GM18907 (cell line): ENCODE measurements around the gene HAX1.
"Not testable (repeated sequence)": the region's sequence is repeated elsewhere in the genome, so short reads cannot be mapped to it uniquely, and the experiment has no call there.

ENCODE experiments used
- ATAC-seq: cut with Tn5 transposase; IDR thresholded peaks from one replicate; pipeline ENCODE4 v1.9.1; 2021; ENCODE audit warnings: mild to moderate bottlenecking, moderate library complexity; ENCODE audit not compliant: unreplicated experiment

The HAX1 gene

GRCh38 chr1:154272999-154273563 lies 652 bp downstream of the HAX1 start:
- ATAC-seq, result peak; percentile 6

GRCh38 chr1:154276797-154277196 lies 4.4 kb downstream of the HAX1 start:
- no peak for ATAC-seq

GRCh38 chr1:154287591-154287990 lies 15.2 kb downstream of the HAX1 start:
- not testable (repeated sequence) for ATAC-seq

GRCh38 chr1:154288661-154289060 lies 16.2 kb downstream of the HAX1 start:
- no peak for ATAC-seq

GRCh38 chr1:154290921-154291320 lies 18.5 kb downstream of the HAX1 start:
- no peak for ATAC-seq

- no peak for ATAC-seq
Observed at GRCh38 chr1:154295408-154296235, 23.2 kb downstream of the HAX1 start.

GRCh38 chr1:154301582-154301981 lies 29.2 kb downstream of the HAX1 start:
- no peak for ATAC-seq

- no peak for ATAC-seq
Observed at GRCh38 chr1:154304664-154305337, 32.4 kb downstream of the HAX1 start.

- ATAC-seq, result no peak
Observed at GRCh38 chr1:154306151-154306550, 33.7 kb downstream of the HAX1 start.

GRCh38 chr1:154307670-154308270 lies 35.3 kb downstream of the HAX1 start:
- not testable (repeated sequence) for ATAC-seq

GRCh38 chr1:154309136-154309535 lies 36.7 kb downstream of the HAX1 start:
- not testable (repeated sequence) for ATAC-seq

GRCh38 chr1:154312229-154313065 lies 40.0 kb downstream of the HAX1 start:
- not testable (repeated sequence) for ATAC-seq

- ATAC-seq, result no peak
Observed at GRCh38 chr1:154313066-154313356, 40.6 kb downstream of the HAX1 start.

- not testable (repeated sequence) for ATAC-seq
Observed at GRCh38 chr1:154314226-154314625, 41.8 kb downstream of the HAX1 start.

GRCh38 chr1:154316704-154317103 lies 44.3 kb downstream of the HAX1 start:
- no peak for ATAC-seq

- ATAC-seq, result no peak
Observed at GRCh38 chr1:154318386-154318785, 46.0 kb downstream of the HAX1 start.

- ATAC-seq, result no peak
Observed at GRCh38 chr1:154320882-154321608, 48.6 kb downstream of the HAX1 start, which contains the start of gene AQP10. Gene AQP10, plus strand, starts transcription at chr1:154321093. Its CDS starts 63 bp downstream, at chr1:154321156.

- not testable (repeated sequence) for ATAC-seq
Observed at GRCh38 chr1:154321609-154321934, 49.1 kb downstream of the HAX1 start.

- ATAC-seq, result no peak
Observed at GRCh38 chr1:154323493-154323892, 51.1 kb downstream of the HAX1 start.

GRCh38 chr1:154324241-154324640 lies 51.8 kb downstream of the HAX1 start:
- ATAC-seq, result no peak
